Stomach (tissue), 4 donors: Measurements from ENCODE around the gene COBL.

Experiments used
- EP300 ChIP-seq: sonication (generic); formaldehyde crosslinking; IDR thresholded peaks from one replicate; pipeline ENCODE4 v1.6.1; 2017; ENCODE audit warnings: antibody characterized with exemption
- POLR2A ChIP-seq, 4 donors: fragments of 450-650 bp; IDR thresholded peaks; one replicate each; pipeline ENCODE4 v1.6.1; 2016; ENCODE audit warnings: antibody characterized with exemption in 4 of 4, control low read depth in 2 of 4, mild to moderate bottlenecking in 1 of 4, moderate library complexity in 1 of 4
- POLR2AphosphoS5 ChIP-seq, 3 donors: sonication (generic); formaldehyde crosslinking; IDR thresholded peaks; one replicate each; pipeline ENCODE4 v1.6.1; 2016; ENCODE audit warnings: antibody characterized with exemption in 3 of 3
- TF ChIP-seq, protein P1 (sequence below), 7 experiments: fragments of 450-650 bp in 4 of 7; fragments of 200-600 bp in 3 of 7; sonication (generic) in 3 of 7; IDR thresholded peaks; one replicate each; pipeline ENCODE4 v1.5.1; 2016 to 2019; ENCODE audit warnings: antibody characterized with exemption in 7 of 7, control low read depth in 2 of 7, mild to moderate bottlenecking in 1 of 7

DNA sequence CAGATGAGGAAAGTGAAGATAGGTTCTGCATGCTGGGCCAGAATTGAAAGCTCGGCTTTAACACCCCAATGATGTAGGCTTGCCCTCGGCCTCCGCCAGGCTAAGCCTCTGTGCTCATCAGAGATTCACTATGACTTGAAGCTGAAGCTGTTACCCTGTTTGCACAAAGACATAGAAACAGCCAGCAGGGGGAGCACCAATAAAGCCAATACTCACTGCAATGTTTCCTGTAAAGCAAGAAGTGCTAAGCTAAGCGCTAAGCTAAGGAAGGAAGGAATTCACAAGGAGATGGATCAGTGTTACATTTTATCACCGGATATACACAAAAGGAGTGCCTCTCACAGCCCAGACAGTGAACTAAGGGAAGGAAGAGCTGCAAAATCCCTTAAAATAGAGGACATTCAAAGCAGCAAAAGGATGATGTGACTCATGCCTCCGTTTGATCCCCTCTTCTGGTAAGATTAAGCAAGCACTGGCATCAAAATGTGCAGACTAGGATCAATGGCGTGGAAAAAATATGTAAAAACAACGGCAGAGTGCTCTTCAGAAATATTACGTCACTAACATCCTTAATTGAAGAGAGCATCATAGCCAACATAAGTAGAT lies 153.8 kb downstream of the COBL start:
- TF ChIP-seq, protein P1, sequence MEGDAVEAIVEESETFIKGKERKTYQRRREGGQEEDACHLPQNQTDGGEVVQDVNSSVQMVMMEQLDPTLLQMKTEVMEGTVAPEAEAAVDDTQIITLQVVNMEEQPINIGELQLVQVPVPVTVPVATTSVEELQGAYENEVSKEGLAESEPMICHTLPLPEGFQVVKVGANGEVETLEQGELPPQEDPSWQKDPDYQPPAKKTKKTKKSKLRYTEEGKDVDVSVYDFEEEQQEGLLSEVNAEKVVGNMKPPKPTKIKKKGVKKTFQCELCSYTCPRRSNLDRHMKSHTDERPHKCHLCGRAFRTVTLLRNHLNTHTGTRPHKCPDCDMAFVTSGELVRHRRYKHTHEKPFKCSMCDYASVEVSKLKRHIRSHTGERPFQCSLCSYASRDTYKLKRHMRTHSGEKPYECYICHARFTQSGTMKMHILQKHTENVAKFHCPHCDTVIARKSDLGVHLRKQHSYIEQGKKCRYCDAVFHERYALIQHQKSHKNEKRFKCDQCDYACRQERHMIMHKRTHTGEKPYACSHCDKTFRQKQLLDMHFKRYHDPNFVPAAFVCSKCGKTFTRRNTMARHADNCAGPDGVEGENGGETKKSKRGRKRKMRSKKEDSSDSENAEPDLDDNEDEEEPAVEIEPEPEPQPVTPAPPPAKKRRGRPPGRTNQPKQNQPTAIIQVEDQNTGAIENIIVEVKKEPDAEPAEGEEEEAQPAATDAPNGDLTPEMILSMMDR (IDR thresholded peaks at IDR 0.05) = peak in 5 of 7 experiments; percentile 53 to 83 (median 78)
- no peak for TF ChIP-seq EP300
- no peak for TF ChIP-seq POLR2A (IDR thresholded peaks at IDR 0.05)
- peak in 1 of 3 donors; percentile 53 for TF ChIP-seq POLR2AphosphoS5 (IDR thresholded peaks at IDR 0.05)
